ENCODE data around the gene NPNT. TPM values are rescaled to one million over a fixed set of nuclear protein-coding genes. Genes with fewer than 3 reads are reported as not detected.

The NPNT gene
- total RNA-seq, 1 experiment from 2014 or later: 1.4 TPM

DNA sequence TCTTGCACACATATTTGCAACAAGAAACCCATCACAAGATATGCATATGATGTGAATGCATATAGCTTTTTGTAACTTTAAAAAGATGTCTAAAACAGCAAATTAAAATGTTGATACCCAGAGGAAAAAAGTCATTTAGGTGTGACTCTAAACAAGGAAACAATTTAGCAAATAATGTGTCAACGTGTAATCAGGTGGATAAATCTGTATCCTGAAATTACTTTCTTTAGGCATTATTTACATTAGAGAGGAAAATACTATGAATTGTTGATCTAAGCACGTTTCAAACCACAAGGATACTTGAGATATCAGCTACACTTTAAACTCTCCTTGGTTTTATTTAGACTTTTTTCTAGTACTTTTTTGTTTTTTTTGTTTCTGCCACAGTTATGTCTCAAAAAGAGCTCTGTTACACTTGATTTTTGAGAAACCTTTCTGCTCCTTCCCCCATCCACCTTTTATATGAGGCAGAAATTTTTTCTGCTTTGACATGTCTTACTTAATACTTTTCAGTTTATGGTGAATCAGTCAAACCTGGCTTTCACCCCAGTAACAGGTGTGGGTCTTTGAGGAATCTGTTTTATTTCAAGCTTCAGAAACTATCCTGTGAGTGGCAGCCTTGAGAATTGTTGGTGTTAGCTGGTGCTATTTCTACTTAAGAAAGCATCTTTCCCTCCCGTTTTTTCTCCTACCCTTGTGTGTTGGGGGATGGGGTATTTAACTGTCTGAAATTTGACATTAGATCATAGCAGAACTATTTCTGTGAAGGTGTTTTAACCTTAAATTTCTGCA lies 1.9 kb downstream of the NPNT start (continued):
- no peak for TF ChIP-seq PRRX2 (CRISPR knock-in tag; IDR thresholded peaks at IDR 0.05)

DNA sequence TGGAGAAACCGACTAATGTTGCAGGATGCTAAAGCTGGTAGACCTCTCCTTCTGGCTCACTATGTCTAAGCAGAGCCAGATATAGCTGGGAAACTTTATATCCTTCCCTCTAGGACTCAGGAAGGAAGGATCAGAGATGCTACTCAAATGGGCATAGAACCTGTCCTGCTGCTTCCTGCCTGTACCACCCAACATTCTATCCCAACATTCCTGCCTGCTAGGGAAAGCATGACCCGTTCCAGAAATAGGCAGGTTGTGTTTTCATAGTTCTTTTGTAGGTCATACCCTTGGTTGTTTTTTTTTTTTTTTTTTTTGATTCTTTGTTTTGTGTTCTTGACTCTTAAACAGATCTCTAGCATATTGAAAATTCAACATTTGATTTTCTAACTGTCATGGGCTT lies 5.3 kb downstream of the NPNT start:
- H3K27me3 Mint-ChIP-seq (ENCODE audit: low read depth): peaks cover 50% of the 10 kb centered on the region
- DNase-seq (ENCODE audit: low spot score) (no peak), ATAC-seq (no peak)

More for the DNA sequence above, 5.3 kb downstream of the NPNT start:
- Mint-ChIP-seq H3K4me1 (peaks cover 31% of the 10 kb centered on the region), H3K36me3 (no peaks in the 10 kb centered on the region), H3K9me3 (no peaks in the 10 kb centered on the region), H3K27ac (no peak overlapping the region), H3K4me3 (no peak overlapping the region)
- POLR2A ChIA-PET: no interaction called here
- TF ChIP-seq KAT7 (CRISPR knock-in tag; IDR thresholded peaks at IDR 0.05; ENCODE audit: borderline replicate concordance) (no peak), ZNF671 (CRISPR knock-in tag; IDR thresholded peaks at IDR 0.05) (no peak), JUN (CRISPR knock-in tag; IDR thresholded peaks at IDR 0.05) (no peak), ATF1 (CRISPR knock-in tag; IDR thresholded peaks at IDR 0.05) (no peak), MXD4 (CRISPR knock-in tag; IDR thresholded peaks at IDR 0.05; ENCODE audit: borderline replicate concordance) (no peak), ZNF121 (CRISPR knock-in tag; IDR thresholded peaks at IDR 0.05) (no peak), RORB (CRISPR knock-in tag; IDR thresholded peaks at IDR 0.05) (no peak), ZNF232 (CRISPR knock-in tag; IDR thresholded peaks at IDR 0.05) (no peak), NFE2L1 (CRISPR knock-in tag; IDR thresholded peaks at IDR 0.05) (no peak), CREM (CRISPR knock-in tag; IDR thresholded peaks at IDR 0.05) (no peak)
- TF ChIP-seq, protein P1, sequence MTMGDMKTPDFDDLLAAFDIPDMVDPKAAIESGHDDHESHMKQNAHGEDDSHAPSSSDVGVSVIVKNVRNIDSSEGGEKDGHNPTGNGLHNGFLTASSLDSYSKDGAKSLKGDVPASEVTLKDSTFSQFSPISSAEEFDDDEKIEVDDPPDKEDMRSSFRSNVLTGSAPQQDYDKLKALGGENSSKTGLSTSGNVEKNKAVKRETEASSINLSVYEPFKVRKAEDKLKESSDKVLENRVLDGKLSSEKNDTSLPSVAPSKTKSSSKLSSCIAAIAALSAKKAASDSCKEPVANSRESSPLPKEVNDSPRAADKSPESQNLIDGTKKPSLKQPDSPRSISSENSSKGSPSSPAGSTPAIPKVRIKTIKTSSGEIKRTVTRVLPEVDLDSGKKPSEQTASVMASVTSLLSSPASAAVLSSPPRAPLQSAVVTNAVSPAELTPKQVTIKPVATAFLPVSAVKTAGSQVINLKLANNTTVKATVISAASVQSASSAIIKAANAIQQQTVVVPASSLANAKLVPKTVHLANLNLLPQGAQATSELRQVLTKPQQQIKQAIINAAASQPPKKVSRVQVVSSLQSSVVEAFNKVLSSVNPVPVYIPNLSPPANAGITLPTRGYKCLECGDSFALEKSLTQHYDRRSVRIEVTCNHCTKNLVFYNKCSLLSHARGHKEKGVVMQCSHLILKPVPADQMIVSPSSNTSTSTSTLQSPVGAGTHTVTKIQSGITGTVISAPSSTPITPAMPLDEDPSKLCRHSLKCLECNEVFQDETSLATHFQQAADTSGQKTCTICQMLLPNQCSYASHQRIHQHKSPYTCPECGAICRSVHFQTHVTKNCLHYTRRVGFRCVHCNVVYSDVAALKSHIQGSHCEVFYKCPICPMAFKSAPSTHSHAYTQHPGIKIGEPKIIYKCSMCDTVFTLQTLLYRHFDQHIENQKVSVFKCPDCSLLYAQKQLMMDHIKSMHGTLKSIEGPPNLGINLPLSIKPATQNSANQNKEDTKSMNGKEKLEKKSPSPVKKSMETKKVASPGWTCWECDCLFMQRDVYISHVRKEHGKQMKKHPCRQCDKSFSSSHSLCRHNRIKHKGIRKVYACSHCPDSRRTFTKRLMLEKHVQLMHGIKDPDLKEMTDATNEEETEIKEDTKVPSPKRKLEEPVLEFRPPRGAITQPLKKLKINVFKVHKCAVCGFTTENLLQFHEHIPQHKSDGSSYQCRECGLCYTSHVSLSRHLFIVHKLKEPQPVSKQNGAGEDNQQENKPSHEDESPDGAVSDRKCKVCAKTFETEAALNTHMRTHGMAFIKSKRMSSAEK (CRISPR knock-in tag; IDR thresholded peaks at IDR 0.05; ENCODE audit: borderline replicate concordance): no peak
- TF ChIP-seq, protein P2, sequence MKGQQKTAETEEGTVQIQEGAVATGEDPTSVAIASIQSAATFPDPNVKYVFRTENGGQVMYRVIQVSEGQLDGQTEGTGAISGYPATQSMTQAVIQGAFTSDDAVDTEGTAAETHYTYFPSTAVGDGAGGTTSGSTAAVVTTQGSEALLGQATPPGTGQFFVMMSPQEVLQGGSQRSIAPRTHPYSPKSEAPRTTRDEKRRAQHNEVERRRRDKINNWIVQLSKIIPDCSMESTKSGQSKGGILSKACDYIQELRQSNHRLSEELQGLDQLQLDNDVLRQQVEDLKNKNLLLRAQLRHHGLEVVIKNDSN (CRISPR knock-in tag; IDR thresholded peaks at IDR 0.05): no peak
- TF ChIP-seq, protein P3, sequence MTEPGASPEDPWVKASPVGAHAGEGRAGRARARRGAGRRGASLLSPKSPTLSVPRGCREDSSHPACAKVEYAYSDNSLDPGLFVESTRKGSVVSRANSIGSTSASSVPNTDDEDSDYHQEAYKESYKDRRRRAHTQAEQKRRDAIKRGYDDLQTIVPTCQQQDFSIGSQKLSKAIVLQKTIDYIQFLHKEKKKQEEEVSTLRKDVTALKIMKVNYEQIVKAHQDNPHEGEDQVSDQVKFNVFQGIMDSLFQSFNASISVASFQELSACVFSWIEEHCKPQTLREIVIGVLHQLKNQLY (CRISPR knock-in tag; IDR thresholded peaks at IDR 0.05): no peak
- TF ChIP-seq, protein P4, sequence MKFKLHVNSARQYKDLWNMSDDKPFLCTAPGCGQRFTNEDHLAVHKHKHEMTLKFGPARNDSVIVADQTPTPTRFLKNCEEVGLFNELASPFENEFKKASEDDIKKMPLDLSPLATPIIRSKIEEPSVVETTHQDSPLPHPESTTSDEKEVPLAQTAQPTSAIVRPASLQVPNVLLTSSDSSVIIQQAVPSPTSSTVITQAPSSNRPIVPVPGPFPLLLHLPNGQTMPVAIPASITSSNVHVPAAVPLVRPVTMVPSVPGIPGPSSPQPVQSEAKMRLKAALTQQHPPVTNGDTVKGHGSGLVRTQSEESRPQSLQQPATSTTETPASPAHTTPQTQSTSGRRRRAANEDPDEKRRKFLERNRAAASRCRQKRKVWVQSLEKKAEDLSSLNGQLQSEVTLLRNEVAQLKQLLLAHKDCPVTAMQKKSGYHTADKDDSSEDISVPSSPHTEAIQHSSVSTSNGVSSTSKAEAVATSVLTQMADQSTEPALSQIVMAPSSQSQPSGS (CRISPR knock-in tag; IDR thresholded peaks at IDR 0.05; ENCODE audit: borderline replicate concordance, low read depth): no peak
- TF ChIP-seq, protein P5, sequence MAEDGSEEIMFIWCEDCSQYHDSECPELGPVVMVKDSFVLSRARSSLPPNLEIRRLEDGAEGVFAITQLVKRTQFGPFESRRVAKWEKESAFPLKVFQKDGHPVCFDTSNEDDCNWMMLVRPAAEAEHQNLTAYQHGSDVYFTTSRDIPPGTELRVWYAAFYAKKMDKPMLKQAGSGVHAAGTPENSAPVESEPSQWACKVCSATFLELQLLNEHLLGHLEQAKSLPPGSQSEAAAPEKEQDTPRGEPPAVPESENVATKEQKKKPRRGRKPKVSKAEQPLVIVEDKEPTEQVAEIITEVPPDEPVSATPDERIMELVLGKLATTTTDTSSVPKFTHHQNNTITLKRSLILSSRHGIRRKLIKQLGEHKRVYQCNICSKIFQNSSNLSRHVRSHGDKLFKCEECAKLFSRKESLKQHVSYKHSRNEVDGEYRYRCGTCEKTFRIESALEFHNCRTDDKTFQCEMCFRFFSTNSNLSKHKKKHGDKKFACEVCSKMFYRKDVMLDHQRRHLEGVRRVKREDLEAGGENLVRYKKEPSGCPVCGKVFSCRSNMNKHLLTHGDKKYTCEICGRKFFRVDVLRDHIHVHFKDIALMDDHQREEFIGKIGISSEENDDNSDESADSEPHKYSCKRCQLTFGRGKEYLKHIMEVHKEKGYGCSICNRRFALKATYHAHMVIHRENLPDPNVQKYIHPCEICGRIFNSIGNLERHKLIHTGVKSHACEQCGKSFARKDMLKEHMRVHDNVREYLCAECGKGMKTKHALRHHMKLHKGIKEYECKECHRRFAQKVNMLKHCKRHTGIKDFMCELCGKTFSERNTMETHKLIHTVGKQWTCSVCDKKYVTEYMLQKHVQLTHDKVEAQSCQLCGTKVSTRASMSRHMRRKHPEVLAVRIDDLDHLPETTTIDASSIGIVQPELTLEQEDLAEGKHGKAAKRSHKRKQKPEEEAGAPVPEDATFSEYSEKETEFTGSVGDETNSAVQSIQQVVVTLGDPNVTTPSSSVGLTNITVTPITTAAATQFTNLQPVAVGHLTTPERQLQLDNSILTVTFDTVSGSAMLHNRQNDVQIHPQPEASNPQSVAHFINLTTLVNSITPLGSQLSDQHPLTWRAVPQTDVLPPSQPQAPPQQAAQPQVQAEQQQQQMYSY (CRISPR knock-in tag; IDR thresholded peaks at IDR 0.05): no peak
- CTCF ChIA-PET: no interaction called here
